ENCODE data around the gene SLIT3. TPM values are rescaled to one million over a fixed set of nuclear protein-coding genes. Genes with fewer than 3 reads are reported as not detected.

The SLIT3 gene
- total and polyA plus RNA-seq, 9 of the 15 experiments (the other 6 are each of a cell fraction or from before 2014, with no cell fraction given): 0.01 to 0.04 TPM; not detected in 7

- Histone ChIP-seq H3K9me3 (replicated peaks; ENCODE audit: control insufficient read depth, insufficient read depth, low read depth, low read length) (no peaks in the 10 kb centered on the region), H3K9ac (ENCODE audit: insufficient read depth in 1 of 2, low read depth in 2 of 2, low read length in 2 of 2) (no peak overlapping the region), H2AFZ (ENCODE audit: low read depth, low read length) (no peak overlapping the region), H3K27ac (ENCODE audit: extremely low read depth, low read depth, low read length) (no peak overlapping the region), H4K20me1 (replicated peaks; ENCODE audit: control insufficient read depth, insufficient read depth, low read length) (peaks cover 4% of the 10 kb centered on the region; the same call in 1 of the 2 replicates), H3K9me1 (ENCODE audit: control insufficient read depth, insufficient read depth, low read length) (no peaks in the 10 kb centered on the region), H3K36me3 (ENCODE audit: control insufficient read depth, insufficient read depth, low read length) (no peaks in the 10 kb centered on the region), H3K4me2 (ENCODE audit: insufficient read depth, low read length) (no peak overlapping the region), H3K27me3 (ENCODE audit: control insufficient read depth in 2 of 2, insufficient read depth in 2 of 2, low read length in 2 of 2) (peaks cover 0 to 5% of the 10 kb centered on the region in 2 experiments; a peak in 1 of 5 replicates), H3K79me2 (ENCODE audit: control insufficient read depth, insufficient read depth, low read length) (no peaks in the 10 kb centered on the region), H3K4me1 (replicated peaks in 1 of 2; ENCODE audit: control insufficient read depth in 2 of 2, insufficient read depth in 2 of 2, low read length in 2 of 2) (no peaks in the 10 kb centered on the region), H3K4me3 (no peak overlapping the region)
- ATAC-seq (no peak), DNase-seq (ENCODE audit: extremely low read depth in 1 of 4, low spot score in 3 of 4) (no peak), FAIRE-seq (no peak)
- POLR2A ChIA-PET: no interaction called here
- TF ChIP-seq MLX (CRISPR knock-in tag; conservative IDR thresholded peaks at IDR 0.05) (no peak), ZNF561 (CRISPR knock-in tag; conservative IDR thresholded peaks at IDR 0.05) (no peak), ZNF584 (CRISPR knock-in tag; IDR thresholded peaks at IDR 0.05; ENCODE audit: low read depth) (no peak)
- TF ChIP-seq, protein P1, sequence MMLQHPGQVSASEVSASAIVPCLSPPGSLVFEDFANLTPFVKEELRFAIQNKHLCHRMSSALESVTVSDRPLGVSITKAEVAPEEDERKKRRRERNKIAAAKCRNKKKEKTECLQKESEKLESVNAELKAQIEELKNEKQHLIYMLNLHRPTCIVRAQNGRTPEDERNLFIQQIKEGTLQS (IDR thresholded peaks at IDR 0.05): no peak
- TF ChIP-seq, protein P1 (CRISPR knock-in tag; conservative IDR thresholded peaks at IDR 0.05): no peak
- intact Hi-C loops (cut with micrococcal nuclease) (no loop called here), in situ Hi-C loops (cut with MboI) (loop anchor here (25.0 kb wide), 1 partner anchor 1222 kb away; no protein-coding TSS in a partner anchor)
- CTCF ChIA-PET (ENCODE audit: low intra/inter-chr PET ratio): no interaction called here
- WGBS (ENCODE audit: insufficient coverage, low coverage, missing lambda C conversion rate): 0% methylated on average over 4 of the region's 4 CpGs
- no TSS peak for BruUV-seq (replicated peaks)
Observed at GRCh38 chr5:168990679-168991078, 310.3 kb downstream of the SLIT3 start.
